ENCODE data around the gene INPP4A.
A peak's percentile ranks its signal among the peaks of the same experiment; 100 is the strongest.

INPP4A gene

DNA sequence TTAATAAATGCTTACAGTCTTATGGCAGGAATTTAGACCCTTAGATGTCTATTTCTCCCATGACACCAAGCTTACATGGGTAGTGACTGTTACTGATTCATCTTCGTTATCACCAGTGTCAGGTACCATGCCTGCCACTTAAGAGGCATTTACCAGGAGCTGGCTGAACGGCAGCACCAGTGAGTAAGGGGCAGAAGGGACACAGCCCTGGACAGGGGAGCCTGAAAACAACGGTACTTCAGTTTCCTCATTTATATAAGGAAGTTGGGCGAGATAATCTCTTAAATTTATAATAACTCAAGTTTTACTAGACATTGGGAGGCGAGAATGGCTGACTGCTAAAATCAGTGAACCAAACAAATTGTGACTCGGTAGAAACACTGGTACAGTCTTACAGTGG is 162.4 kb downstream of the INPP4A start:
- TF ChIP-seq, protein P1, sequence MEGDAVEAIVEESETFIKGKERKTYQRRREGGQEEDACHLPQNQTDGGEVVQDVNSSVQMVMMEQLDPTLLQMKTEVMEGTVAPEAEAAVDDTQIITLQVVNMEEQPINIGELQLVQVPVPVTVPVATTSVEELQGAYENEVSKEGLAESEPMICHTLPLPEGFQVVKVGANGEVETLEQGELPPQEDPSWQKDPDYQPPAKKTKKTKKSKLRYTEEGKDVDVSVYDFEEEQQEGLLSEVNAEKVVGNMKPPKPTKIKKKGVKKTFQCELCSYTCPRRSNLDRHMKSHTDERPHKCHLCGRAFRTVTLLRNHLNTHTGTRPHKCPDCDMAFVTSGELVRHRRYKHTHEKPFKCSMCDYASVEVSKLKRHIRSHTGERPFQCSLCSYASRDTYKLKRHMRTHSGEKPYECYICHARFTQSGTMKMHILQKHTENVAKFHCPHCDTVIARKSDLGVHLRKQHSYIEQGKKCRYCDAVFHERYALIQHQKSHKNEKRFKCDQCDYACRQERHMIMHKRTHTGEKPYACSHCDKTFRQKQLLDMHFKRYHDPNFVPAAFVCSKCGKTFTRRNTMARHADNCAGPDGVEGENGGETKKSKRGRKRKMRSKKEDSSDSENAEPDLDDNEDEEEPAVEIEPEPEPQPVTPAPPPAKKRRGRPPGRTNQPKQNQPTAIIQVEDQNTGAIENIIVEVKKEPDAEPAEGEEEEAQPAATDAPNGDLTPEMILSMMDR (conservative IDR thresholded peaks at IDR 0.05; ENCODE audit: control insufficient read depth, insufficient read depth, low read depth, low read length) = no peak
- DNase-seq (ENCODE audit: low read depth) = no peak
- H3K4me3 ChIP-seq (ENCODE audit: control insufficient read depth, low read depth, low read length) = peak overlapping the region; percentile 85

DNA sequence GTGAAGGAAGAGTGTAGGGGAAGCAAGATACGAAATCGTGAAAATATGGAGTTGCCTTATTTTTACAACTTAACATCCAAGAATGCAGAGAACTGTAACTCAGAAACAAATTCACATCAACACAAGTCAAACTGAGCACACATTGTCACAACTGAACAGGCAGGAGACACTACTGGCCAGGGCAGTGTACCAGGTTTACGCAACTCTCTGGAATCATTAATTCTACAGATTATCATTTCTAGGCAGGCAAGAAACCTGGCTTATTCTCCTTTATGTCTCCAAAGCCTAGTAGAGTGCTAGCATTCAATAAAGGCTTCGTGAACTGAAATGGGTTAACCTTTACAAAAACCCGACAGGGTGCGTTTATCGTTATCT is 163.1 kb downstream of the INPP4A start:
- peak overlapping the region; percentile 85 for H3K4me3 ChIP-seq (ENCODE audit: control insufficient read depth, low read depth, low read length)
- TF ChIP-seq, protein P1 (conservative IDR thresholded peaks at IDR 0.05; ENCODE audit: control insufficient read depth, insufficient read depth, low read depth, low read length) = no peak
- DNase-seq (ENCODE audit: low read depth) = peak; percentile 31

DNA sequence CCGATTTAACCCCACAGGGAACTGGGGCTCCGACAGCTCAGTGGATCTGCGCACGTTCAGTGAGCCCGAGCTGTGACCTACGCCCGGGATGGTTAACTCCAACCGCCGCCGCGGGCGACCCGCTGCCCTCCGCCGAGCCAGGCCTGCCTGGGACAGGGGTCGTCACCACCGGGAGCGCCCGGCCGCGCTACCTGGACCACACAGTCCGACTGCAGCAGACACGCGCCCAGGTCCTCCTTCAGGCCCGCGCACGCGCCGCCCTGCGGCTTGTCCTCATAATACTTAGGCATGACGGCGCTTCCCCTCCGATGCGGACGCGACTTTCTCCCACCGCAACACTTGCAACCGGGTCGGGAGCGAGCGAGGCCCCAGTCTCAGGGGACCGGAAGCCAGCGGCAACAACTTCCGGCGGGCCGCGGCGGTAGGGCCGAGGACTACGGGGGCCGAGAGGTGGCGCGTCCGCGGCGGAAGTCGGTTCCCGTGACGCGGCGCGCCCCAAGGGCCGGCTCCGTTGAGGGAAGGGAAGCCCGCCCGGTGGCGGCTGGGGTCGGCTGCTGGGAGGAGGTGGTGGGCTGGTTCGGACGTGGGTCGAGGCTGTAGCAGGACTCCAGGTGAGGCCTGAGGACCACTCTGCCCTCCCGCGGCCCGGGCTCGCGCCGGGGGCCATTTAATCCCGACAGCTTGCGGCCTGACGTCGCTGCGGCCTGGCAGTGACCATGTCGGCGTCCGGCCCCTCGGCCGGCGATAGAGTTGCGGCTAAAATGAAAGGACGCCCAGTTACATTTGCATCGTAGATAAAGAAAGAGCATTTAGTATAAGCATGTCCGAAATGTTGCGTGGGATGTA is 163.7 kb downstream of the INPP4A start, which contains the start of the genes COA5 and UNC50:
TSS of gene COA5 (minus strand) at position 397 of the 846 bp plus-strand sequence. CDS start at position 290, 107 bp downstream.
TSS of gene UNC50 (plus strand) at position 474 of the 846 bp plus-strand sequence. CDS start 1,171 bp downstream, outside the sequence.
- TF ChIP-seq, protein P1 (conservative IDR thresholded peaks at IDR 0.05; ENCODE audit: control insufficient read depth, insufficient read depth, low read depth, low read length) = no peak
- DNase-seq (ENCODE audit: low read depth) = peak; percentile 87

DNA sequence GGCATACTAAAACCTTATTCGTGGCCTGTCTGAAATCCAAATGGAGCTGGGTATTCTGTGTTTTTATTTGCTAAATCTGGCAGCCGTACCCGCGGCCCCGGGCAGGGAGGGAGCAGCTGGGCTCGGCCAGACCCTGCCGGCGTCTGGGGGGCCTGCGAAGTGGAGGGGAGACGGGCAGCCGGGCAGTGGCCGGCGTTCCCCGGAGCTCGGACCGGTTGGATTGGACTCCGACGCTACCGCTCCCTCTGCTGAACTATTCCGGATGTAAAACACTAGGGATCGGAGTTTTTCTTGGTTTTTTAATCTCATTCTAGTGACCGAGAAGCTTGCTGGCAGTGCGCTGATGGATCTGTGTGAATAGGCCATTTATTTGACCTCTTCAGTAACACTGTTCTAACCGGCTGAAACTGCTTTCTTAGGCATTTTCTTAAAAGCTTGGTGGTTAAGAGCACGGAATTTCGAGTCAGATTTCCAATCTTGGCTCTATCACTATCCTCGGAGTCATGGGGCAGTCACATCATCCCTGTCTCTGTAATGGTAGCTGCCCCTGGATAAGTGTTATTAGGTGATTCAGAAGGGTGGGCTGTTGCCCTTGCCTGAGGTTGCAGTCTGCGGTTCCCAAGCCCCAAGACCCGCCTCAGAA is 164.4 kb downstream of the INPP4A start:
- peak; percentile 63 for DNase-seq (ENCODE audit: low read depth)
- TF ChIP-seq, protein P1 (conservative IDR thresholded peaks at IDR 0.05; ENCODE audit: control insufficient read depth, insufficient read depth, low read depth, low read length) = no peak
- H3K4me3 ChIP-seq (ENCODE audit: control insufficient read depth, low read depth, low read length) = peak overlapping the region; percentile 85

More for the DNA sequence above, 163.7 kb downstream of the INPP4A start, which contains the start of the genes COA5 and UNC50:
- H3K4me3 ChIP-seq (ENCODE audit: control insufficient read depth, low read depth, low read length) = peak within 1 kb of the TSS; percentile 85

DNA sequence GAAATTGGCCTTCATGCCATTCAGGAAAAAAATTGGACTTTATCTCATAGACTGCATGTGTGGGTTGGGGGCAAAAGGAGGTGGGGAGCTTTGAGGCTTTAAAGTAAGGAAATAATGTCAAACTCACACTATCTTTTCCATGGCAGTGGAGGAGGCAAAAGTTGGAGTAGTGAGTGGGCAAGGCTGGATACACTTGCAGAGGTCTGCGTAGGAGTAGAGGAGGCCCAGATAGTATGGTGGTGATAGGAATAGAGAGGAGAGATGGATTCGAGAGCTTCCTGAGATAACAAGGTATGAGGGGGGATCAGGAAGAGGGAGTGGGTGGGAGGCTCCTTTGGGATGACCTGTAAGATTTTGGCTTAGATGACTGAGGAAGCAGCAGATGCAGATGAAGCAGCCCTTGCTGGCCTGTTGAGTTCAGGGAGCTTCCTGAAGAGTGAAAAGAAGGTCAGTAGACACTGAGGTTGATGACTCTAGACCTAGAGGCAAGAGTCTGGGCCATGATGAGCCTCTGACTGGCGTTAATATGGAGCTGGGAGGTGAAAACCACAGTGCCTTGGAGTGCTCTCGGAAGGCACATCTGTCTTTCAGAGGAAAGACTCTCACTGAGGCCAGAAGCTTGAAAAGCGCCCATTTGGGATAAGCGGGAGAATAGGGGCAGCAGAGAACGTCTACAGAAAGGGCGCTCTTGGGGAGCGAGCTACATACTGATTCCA is 169.5 kb downstream of the INPP4A start:
- TF ChIP-seq, protein P1 (conservative IDR thresholded peaks at IDR 0.05; ENCODE audit: control insufficient read depth, insufficient read depth, low read depth, low read length) = no peak
- DNase-seq (ENCODE audit: low read depth) = no peak
- no peak overlapping the region for H3K4me3 ChIP-seq (ENCODE audit: control insufficient read depth, low read depth, low read length)

DNA sequence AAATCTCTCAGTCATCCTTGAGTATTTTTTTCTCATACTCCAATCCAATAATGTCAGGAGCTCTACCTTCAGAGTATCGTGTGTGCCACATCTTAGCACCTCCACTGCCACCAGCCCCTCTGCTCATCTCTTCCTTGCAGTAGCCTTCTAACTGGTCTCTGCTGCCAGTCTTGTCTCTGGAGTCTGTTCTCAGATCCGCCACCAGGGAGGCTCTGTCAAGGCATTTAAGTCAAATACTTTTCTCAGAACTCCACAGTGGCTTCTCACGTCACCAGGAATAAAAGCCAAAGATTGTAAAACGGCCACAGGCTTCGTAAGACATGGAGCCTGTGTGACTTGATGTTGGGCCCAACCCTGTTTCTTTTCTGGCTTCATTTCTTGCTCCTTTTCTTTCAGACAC is 170.8 kb downstream of the INPP4A start:
- no peak overlapping the region for H3K4me3 ChIP-seq (ENCODE audit: control insufficient read depth, low read depth, low read length)
- TF ChIP-seq, protein P1 (conservative IDR thresholded peaks at IDR 0.05; ENCODE audit: control insufficient read depth, insufficient read depth, low read depth, low read length) = no peak
- DNase-seq (ENCODE audit: low read depth) = no peak

Measured in fibroblast of mammary gland (primary cell).